Upper lobe of left lung (tissue), 6 donors: ENCODE data around the gene GCNA. TPM values are rescaled to one million over a fixed set of nuclear protein-coding genes. Genes with fewer than 3 reads are reported as not detected.
"Not testable (repeated sequence)": the region's sequence is repeated elsewhere in the genome, so short reads cannot be mapped to it uniquely, and the experiment has no call there.

Experiments
- ATAC-seq, 2 donors: fragments of 200-7000 bp; cut with Tn5 transposase; one replicate each; pipeline ENCODE4 v1.9.1; 2022; ENCODE audit warnings: mild to moderate bottlenecking in 2 of 2, moderate library complexity in 2 of 2; ENCODE audit not compliant: low FRiP score in 2 of 2
- DNase-seq, 2 donors: peaks; one replicate each; pipeline ENCODE4 v3.0.0-alpha.2; 2019 to 2020
- H3K27ac ChIP-seq, 4 donors: fragments of 200-600 bp; sonication (generic); one replicate each; pipeline ENCODE4 v1.5.1; 2016 to 2019
- H3K27me3 ChIP-seq, 4 donors: fragments of 200-600 bp; sonication (generic); one replicate each; pipeline ENCODE4 v1.5.1; 2017 to 2019
- H3K36me3 ChIP-seq, 4 donors: fragments of 200-600 bp; sonication (generic); one replicate each; pipeline ENCODE4 v1.5.1; 2016 to 2019
- H3K4me1 ChIP-seq, 4 donors: fragments of 200-600 bp; sonication (generic); one replicate each; pipeline ENCODE4 v1.5.1; 2018 to 2019
- H3K4me3 ChIP-seq, 4 donors: fragments of 200-600 bp; sonication (generic); one replicate each; pipeline ENCODE4 v1.5.1; 2017 to 2019; ENCODE audit warnings: mild to moderate bottlenecking in 2 of 4, moderate library complexity in 1 of 4
- H3K9me3 ChIP-seq, 4 donors: fragments of 200-600 bp; sonication (generic); one replicate each; pipeline ENCODE4 v1.5.1; 2018 to 2019
- CTCF ChIP-seq, 6 experiments: fragments of 450-650 bp in 4 of 6; fragments of 200-600 bp in 2 of 6; sonication (generic) in 2 of 6; IDR thresholded peaks; one replicate each; pipeline ENCODE4 v1.5.1; 2016 to 2019; ENCODE audit warnings: antibody characterized with exemption in 6 of 6
- EP300 ChIP-seq, 4 donors: sonication (generic); formaldehyde crosslinking; IDR thresholded peaks; one replicate each; pipeline ENCODE4 v1.5.1; 2017; ENCODE audit warnings: antibody characterized with exemption in 4 of 4, control low read depth in 2 of 4
- POLR2A ChIP-seq, 4 donors: fragments of 450-650 bp; IDR thresholded peaks; one replicate each; pipeline ENCODE4 v1.5.1; 2016 to 2017; ENCODE audit warnings: antibody characterized with exemption in 4 of 4, mild to moderate bottlenecking in 2 of 4
- POLR2AphosphoS5 ChIP-seq, 2 donors: sonication (generic); formaldehyde crosslinking; IDR thresholded peaks; one replicate each; pipeline ENCODE4 v1.5.1; 2017; ENCODE audit warnings: antibody characterized with exemption in 2 of 2
- WGBS, 2 donors: methylation state at CpG; one replicate each; pipeline ENCODE4 v1.1.5; 2017 to 2018; 5-methylcytosine and 5-hydroxymethylcytosine counted together
- total RNA-seq, 6 donors: library from RNA; depleted of rRNA in 4 of 6; stranded (reverse); fragments of >200 nt in 4 of 6; gene quantifications; one replicate each; pipeline versions ENCODE4 v1.1.0 to v1.2.1, GENCODE V29; 2016 to 2021
- donor health status: DM: no; HTN: no; CAD: no; lungs with moderate emphysema.
- donor health status: DM: no; HTN: yes; CAD: no; lungs with severe emphysema.

The GCNA gene
- total RNA-seq, 6 donors from 2014 or later, result 1.1 to 7.3 (median 2.9) TPM

- no peak for ATAC-seq
- peaks cover 0 to 13% (median 0%) of the 10 kb centered on the region in 4 donors for H3K36me3 ChIP-seq
- no peak overlapping the region for H3K27ac ChIP-seq
- H3K9me3 ChIP-seq, result no peaks in the 10 kb centered on the region
- H3K4me1 ChIP-seq, result no peaks in the 10 kb centered on the region
- TF ChIP-seq CTCF (IDR thresholded peaks at IDR 0.05) (no peak), EP300 (IDR thresholded peaks at IDR 0.05) (no peak), POLR2AphosphoS5 (IDR thresholded peaks at IDR 0.05) (no peak), POLR2A (IDR thresholded peaks at IDR 0.05) (no peak)
- no peak for DNase-seq
- H3K4me3 ChIP-seq, result no peak overlapping the region
- H3K27me3 ChIP-seq, result no peaks in the 10 kb centered on the region
- 79 to 85% methylated on average over 5 of the region's 5 CpGs for WGBS, 2 donors
These were observed 3.0 kb downstream of the GCNA start for GRCh38 chrX:71581210-71581609.

DNA sequence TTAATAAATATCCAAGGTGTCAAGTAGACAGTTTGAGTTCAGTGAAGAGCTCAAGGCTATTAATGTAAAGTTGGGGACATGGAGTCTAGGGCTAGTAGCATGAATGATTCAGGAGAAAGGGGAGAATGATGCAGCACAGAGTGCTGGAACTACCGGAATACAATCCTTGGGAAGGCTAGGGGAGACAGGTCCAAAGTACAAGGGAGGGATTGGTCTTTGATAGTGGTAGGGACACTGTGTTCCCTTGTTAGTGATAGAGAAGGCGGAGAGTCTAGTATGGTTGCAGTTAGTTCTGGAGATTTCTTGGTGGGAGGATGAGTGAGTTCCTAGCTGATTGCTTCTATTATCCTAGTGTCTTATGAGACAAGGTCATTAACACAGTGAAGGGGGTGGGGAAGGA is 8.7 kb downstream of the GCNA start:
- DNase-seq (no peak), ATAC-seq (no peak)
- TF ChIP-seq POLR2A (IDR thresholded peaks at IDR 0.05) (no peak), EP300 (IDR thresholded peaks at IDR 0.05) (no peak), CTCF (IDR thresholded peaks at IDR 0.05) (no peak), POLR2AphosphoS5 (IDR thresholded peaks at IDR 0.05) (no peak)
- Histone ChIP-seq H3K27ac (no peak overlapping the region), H3K4me1 (no peaks in the 10 kb centered on the region), H3K4me3 (no peak overlapping the region), H3K27me3 (no peaks in the 10 kb centered on the region), H3K9me3 (no peaks in the 10 kb centered on the region), H3K36me3 (no peaks in the 10 kb centered on the region)
- WGBS, 2 donors, result 88 to 91% methylated on average over 2 of the region's 2 CpGs

GRCh38 chrX:71593210-71593609 is 15.0 kb downstream of the GCNA start:
- peaks cover 0 to 11% (median 3%) of the 10 kb centered on the region in 4 donors for H3K36me3 ChIP-seq
- 94% methylated on average over 7 of the region's 8 CpGs; no CpG with 5 or more reads in 1 of the 2 donors for WGBS, 2 donors
- H3K4me3 ChIP-seq, H3K4me1 ChIP-seq, H3K27me3 ChIP-seq, H3K9me3 ChIP-seq, H3K27ac ChIP-seq, DNase-seq, ATAC-seq: not testable (repeated sequence)

DNA sequence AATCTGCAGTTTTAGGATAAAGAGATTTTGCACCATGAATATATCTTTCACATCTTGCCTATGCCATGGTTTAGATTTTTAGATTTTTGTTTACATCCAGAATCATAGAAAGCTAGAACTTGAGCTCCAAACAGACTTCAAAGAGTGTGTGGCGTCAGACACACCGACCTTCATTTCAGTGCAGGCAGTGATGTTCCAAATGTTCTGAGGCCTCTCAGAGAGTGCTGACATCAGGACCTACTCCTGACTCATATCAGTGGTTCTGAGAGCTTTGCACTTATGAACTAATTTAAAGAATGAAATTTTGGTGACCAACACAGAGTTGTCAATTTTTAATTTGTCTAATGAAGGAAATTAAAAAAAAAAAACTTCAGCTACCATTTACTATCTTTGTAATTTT is 21.7 kb downstream of the GCNA start:
- ATAC-seq (no peak), DNase-seq (no peak)
- H3K27ac ChIP-seq, result no peak overlapping the region
- H3K36me3 ChIP-seq, result peaks cover 0 to 45% (median 8%) of the 10 kb centered on the region in 4 donors
- H3K4me1 ChIP-seq, result no peaks in the 10 kb centered on the region
- H3K27me3 ChIP-seq, result no peaks in the 10 kb centered on the region
- no peak for TF ChIP-seq CTCF (IDR thresholded peaks at IDR 0.05)
- H3K4me3 ChIP-seq, result no peak overlapping the region
- WGBS, 2 donors, result 70 to 78% methylated on average over 2 of the region's 2 CpGs
- H3K9me3 ChIP-seq, result peaks cover 0 to 10% (median 0%) of the 10 kb centered on the region in 4 donors

DNA sequence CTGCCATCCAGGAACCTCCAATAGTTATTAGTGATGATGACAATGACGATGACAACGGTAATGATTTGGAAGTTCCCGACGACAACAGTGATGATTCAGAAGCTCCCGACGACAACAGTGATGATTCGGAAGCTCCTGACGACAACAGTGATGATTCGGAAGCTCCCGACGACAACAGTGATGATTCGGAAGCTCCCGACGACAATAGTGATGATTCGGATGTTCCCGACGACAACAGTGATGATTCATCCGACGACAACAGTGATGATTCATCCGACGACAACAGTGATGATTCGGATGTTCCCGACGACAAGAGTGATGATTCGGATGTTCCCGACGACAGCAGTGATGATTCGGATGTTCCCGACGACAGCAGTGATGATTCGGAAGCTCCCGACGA is 25.4 kb downstream of the GCNA start:
- H3K27ac ChIP-seq, result no peak overlapping the region
- WGBS, 2 donors, result 88 to 95% methylated on average over 33 of the region's 33 CpGs
- peaks cover 0 to 10% (median 0%) of the 10 kb centered on the region in 4 donors for H3K9me3 ChIP-seq
- H3K27me3 ChIP-seq, result no peaks in the 10 kb centered on the region
- TF ChIP-seq POLR2AphosphoS5 (IDR thresholded peaks at IDR 0.05) (no peak), EP300 (IDR thresholded peaks at IDR 0.05) (no peak), CTCF (IDR thresholded peaks at IDR 0.05) (no peak), POLR2A (IDR thresholded peaks at IDR 0.05) (no peak)
- no peaks in the 10 kb centered on the region for H3K4me1 ChIP-seq
- no peak overlapping the region for H3K4me3 ChIP-seq
- peaks cover 0 to 45% (median 12%) of the 10 kb centered on the region in 4 donors for H3K36me3 ChIP-seq
- DNase-seq (no peak), ATAC-seq (no peak)
